ENCODE results near the gene DNAJC8. TPM values are rescaled to one million over a fixed set of nuclear protein-coding genes. Genes with fewer than 3 reads are reported as not detected.
A peak's percentile ranks its signal among the peaks of the same experiment; 100 is the strongest.

The DNAJC8 gene
- total RNA-seq, 1 donor from 2014 or later = 41.7 TPM

- DNase-seq (ENCODE audit: low read depth in 2 of 2) = no peak
Measured at GRCh38 chr1:28249866-28250295, 17.1 kb upstream of the DNAJC8 start.

- peak in 1 of 2 donors; percentile 55 for DNase-seq (ENCODE audit: low read depth in 2 of 2)
Measured at GRCh38 chr1:28249013-28249865, 16.4 kb upstream of the DNAJC8 start.

GRCh38 chr1:28248273-28249012 lies 15.6 kb upstream of the DNAJC8 start:
- peak; percentile 49 to 77 for DNase-seq (ENCODE audit: low read depth in 2 of 2)

- no peak for DNase-seq (ENCODE audit: low read depth in 2 of 2)
Measured at GRCh38 chr1:28247612-28248272, 14.9 kb upstream of the DNAJC8 start.

- DNase-seq (ENCODE audit: low read depth in 2 of 2) = peak; percentile 11 to 58
Measured at GRCh38 chr1:28246427-28246832, 13.6 kb upstream of the DNAJC8 start.

- DNase-seq (ENCODE audit: low read depth in 2 of 2) = no peak
Measured at GRCh38 chr1:28244549-28245251, 11.9 kb upstream of the DNAJC8 start.

- DNase-seq (ENCODE audit: low read depth in 2 of 2) = peak in 1 of 2 donors; percentile 53
Measured at GRCh38 chr1:28243685-28244311, 11.0 kb upstream of the DNAJC8 start.

GRCh38 chr1:28241638-28242241 lies 8.9 kb upstream of the DNAJC8 start:
- DNase-seq (ENCODE audit: low read depth in 2 of 2) = no peak

- no peak for DNase-seq (ENCODE audit: low read depth in 2 of 2)
Measured at GRCh38 chr1:28240024-28240423, 7.2 kb upstream of the DNAJC8 start.

- DNase-seq (ENCODE audit: low read depth in 2 of 2) = no peak
Measured at GRCh38 chr1:28239004-28239403, 6.2 kb upstream of the DNAJC8 start.

GRCh38 chr1:28236656-28237322 lies 4.0 kb upstream of the DNAJC8 start:
- peak in 1 of 2 donors; percentile 3 for DNase-seq (ENCODE audit: low read depth in 2 of 2)

GRCh38 chr1:28235755-28236655 lies 3.2 kb upstream of the DNAJC8 start, which contains the start of gene ATP5IF1:
Gene ATP5IF1, plus strand, starts transcription at chr1:28236124. Its CDS starts 60 bp downstream, at chr1:28236184.
- DNase-seq (ENCODE audit: low read depth in 2 of 2) = peak; percentile 95 to 98

GRCh38 chr1:28233264-28233606 lies 406 bp upstream of the DNAJC8 start:
- no peak for DNase-seq (ENCODE audit: low read depth in 2 of 2)

- DNase-seq (ENCODE audit: low read depth in 2 of 2) = no peak
Measured at GRCh38 chr1:28229996-28230395, 2.8 kb downstream of the DNAJC8 start.

GRCh38 chr1:28229089-28229488 lies 3.7 kb downstream of the DNAJC8 start:
- no peak for DNase-seq (ENCODE audit: low read depth in 2 of 2)

GRCh38 chr1:28213315-28213714 lies 19.5 kb downstream of the DNAJC8 start:
- DNase-seq (ENCODE audit: low read depth in 2 of 2) = no peak

- no peak for DNase-seq (ENCODE audit: low read depth in 2 of 2)
Measured at GRCh38 chr1:28209700-28210099, 23.1 kb downstream of the DNAJC8 start.

GRCh38 chr1:28208818-28209441 lies 23.9 kb downstream of the DNAJC8 start:
- DNase-seq (ENCODE audit: low read depth in 2 of 2) = peak; percentile 40 to 77

Data from dermis microvascular lymphatic vessel endothelial cell (primary cell).